ENCODE results near the gene ICOSLG.
"Not testable (repeated sequence)": the region's sequence is repeated elsewhere in the genome, so short reads cannot be mapped to it uniquely, and the experiment has no call there.

ICOSLG gene, protein sequence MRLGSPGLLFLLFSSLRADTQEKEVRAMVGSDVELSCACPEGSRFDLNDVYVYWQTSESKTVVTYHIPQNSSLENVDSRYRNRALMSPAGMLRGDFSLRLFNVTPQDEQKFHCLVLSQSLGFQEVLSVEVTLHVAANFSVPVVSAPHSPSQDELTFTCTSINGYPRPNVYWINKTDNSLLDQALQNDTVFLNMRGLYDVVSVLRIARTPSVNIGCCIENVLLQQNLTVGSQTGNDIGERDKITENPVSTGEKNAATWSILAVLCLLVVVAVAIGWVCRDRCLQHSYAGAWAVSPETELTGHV

DNA sequence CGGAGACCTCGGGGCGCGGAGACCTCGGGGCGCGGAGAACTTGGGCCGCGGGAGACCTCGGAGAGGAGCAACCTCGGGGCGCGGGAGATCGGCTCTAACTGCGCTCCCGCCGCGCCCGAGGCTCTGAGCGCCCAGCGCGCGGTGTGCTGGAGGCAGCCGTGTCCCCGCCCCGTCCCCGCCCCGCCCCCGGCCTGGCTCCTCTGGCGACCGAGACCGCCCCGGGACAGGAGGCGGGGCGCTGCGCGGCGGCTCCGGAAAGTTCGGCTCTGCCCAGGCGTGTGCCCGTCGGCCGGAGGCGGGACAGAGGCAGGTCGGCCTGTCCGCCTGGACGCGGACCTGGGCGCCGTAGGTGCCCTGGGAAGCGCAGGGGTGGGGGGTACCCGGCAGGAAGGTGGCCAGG is at the start of gene ICOSLG:
ICOSLG (minus strand) TSS at position 102 of the 400 bp plus-strand sequence. CDS start 126 bp downstream, outside the sequence.
- DNase-seq (ENCODE audit: low read depth), result not testable (repeated sequence)

GRCh38 chr21:44289381-44290010 is 48.8 kb upstream of the ICOSLG start:
- no peak for DNase-seq (ENCODE audit: low read depth)

- DNase-seq (ENCODE audit: low read depth), result no peak
Observed at GRCh38 chr21:44288251-44289110, 47.7 kb upstream of the ICOSLG start.

- DNase-seq (ENCODE audit: low read depth), result no peak
Observed at GRCh38 chr21:44286716-44287632, 46.2 kb upstream of the ICOSLG start.

DNA sequence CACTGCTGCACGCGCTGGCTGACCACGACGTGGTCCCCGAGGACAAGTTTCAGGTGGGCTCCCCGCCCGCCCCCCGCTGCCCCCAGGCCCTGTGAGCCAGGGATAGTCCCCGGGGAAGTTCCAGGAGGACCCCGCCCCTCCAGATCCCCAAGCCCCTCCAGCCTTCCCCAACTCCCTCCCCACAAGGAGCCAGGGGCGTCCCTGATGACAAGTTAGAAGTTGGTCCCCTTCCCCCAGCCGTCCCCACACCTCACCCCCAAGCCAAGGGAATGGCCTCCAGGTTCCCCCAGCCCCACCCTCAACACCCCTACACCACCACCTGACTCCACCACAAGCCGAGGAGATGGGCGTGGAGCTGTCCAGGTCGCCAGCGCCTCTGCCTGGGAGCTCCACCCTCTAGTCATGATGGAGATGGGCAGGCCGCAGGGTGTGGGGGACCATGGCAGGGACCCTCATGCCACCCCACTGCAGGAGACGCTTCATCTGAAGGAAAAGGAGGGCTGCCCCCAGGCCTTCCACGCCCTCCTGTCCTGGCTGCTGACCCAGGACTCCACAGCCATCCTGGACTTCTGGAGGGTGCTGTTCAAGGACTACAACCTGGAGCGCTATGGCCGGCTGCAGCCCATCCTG is 45.5 kb upstream of the ICOSLG start:
- DNase-seq (ENCODE audit: low read depth), result no peak

DNA sequence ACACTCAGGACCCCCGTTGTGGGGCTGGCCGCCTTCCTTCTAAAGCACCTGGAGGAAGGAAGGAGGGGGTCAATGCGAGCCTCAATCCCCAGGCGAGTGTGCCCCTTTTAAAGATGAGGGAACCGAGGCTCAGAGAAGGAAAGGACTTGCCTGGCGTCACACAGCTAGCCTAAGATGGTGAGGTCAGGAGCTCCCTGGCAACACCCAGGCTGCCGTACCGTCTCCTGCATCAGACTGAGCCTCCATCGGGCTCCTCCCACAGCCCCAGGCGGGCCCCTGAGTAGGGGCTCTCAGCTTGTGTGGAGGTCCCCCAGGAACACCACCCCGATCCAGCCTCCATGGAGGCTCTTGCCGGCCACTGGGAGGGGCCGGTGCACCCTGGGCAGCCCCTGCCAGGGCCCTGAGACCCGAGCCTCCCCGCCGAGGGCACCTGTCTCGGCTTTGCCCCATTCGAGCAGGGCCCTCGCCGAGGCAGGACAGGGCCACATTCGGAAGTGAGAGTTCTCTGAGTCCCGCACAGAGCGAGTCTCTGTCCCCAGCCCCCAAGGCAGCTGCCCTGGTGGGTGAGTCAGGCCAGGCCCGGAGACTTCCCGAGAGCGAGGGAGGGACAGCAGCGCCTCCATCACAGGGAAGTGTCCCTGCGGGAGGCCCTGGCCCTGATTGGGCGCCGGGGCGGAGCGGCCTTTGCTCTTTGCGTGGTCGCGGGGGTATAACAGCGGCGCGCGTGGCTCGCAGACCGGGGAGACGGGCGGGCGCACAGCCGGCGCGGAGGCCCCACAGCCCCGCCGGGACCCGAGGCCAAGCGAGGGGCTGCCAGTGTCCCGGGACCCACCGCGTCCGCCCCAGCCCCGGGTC is 44.6 kb upstream of the ICOSLG start, which contains the start of gene AIRE:
AIRE (plus strand) TSS at position 739 of the 855 bp plus-strand sequence. CDS start 131 bp downstream, outside the sequence.
- DNase-seq (ENCODE audit: low read depth), result no peak

DNA sequence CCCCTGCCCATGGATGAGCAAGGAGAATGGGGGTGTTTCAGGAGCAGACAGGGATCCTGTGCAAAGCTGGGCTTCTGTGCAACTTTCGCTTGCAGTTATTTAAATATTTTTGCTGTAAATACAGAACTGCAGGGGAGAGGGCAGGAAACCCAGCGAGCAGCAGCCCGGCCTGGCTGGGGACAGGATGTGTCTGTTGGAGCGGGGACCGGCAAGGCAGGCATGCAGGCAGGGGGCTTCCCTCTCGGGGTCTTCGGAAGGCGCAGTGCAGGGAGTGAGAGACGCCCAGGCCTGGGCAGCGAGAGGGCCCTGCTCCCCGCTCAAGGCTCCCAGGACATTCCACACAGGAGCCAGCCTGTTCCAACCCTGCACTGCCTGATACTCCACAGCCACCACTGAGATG is 43.2 kb upstream of the ICOSLG start:
- no peak for DNase-seq (ENCODE audit: low read depth)

DNA sequence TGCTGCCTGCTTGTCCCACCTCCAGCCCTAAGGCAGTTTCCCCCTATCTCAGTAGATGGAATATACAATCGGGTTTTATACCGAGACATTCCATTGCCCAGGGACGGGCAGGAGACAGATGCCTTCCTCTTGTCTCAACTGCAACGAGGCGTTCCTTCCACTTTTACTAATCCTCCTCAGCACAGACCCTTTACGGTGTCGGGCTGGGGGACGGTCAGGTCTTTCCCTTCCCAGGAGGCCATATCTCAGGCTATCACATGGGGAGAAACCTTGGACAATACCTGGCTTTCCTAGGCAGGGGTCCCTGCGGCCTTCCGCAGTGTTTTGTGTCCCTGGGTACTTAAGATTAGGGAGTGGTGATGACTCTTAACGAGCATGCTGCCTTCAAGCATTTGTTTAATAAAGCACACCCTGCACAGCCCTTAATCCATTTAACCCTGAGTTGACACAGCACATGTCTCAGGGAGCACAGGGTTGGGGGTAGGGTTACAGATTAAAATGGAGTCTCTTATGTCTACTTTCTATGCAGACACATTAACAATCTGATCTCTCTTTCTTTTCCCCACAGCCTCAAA is 42.6 kb upstream of the ICOSLG start:
- DNase-seq (ENCODE audit: low read depth), result not testable (repeated sequence)

- DNase-seq (ENCODE audit: low read depth), result no peak
Observed at GRCh38 chr21:44282370-44282769, 41.6 kb upstream of the ICOSLG start.

DNA sequence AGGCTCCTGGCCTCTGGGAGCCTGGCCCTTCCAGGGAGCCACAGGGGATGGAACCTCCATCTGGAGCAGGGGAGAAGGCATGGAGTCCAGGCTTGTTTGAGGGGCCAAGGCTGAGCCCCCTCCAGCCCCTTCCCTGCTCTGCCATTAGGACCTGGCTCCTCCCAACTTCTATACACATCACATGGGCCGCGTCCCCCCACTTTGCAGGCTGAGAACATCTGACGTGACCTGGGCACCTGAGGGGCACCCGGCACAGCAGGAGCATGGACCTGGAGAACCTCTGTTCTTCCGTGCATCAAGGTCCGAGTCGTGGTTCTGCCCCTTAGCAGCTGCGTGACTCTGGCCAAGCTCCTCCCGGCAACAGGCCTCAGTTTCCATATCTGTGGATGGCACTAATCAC is 41.1 kb upstream of the ICOSLG start:
- DNase-seq (ENCODE audit: low read depth), result no peak

DNA sequence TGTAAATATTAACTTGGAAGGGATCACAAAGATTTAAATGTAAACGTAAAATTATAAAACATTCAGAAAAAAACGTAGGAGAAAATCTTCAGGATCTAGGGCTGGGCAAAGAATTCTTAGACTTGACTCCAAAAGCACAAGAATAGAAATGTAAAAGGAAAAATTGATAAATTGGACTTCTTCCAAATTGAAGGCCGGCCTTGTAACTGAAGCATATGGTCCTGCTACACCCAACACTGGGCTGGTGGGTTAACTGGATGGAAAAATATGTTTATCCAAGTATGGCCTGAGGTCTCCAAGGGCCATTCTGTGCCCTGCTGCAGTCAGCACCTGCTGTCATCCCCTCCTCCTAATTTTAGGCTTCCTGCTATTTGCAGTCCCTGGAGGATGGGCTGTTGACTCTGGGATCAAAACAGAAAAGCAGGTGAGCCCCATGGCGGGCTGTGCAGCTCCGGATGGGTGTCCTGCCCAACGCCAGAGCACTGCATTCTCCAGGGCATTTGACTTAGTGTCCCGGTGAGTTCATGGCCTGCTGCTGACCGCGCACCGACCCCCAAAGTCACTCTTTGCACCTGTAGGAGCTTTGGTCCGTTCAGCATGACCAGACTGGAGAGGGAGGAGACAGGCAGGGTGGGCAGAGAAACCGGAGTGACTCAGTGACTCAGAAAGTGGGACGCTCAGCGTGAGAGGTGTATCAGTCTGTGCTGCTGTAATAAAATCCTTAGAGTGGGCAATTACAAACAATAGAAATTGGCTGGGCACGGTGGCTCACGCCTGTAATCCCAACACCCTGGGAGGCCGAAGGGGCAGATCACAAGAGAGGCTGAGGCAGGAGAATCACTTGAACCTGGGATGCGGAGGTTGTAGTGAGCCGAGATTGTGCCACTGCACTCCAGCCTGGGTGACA is 38.9 kb upstream of the ICOSLG start:
- no peak for DNase-seq (ENCODE audit: low read depth)

DNA sequence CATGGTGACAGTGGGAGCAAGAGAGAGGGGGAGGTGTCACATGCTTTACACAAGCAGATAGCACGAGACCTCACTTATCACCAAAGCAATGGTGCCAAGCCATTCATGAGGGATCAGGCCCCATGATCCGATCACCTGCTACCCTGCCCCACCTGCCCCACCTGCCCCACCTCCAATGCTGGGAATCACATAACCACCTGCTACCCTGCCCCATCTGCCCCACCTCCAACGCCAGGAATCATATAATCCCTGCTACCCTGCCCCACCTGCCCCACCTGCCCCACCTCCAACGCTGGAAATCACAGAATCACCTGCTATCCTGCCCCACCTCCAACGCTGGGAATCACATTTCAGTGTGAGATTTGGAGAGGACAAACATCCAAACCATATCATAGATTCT is 34.3 kb upstream of the ICOSLG start:
- DNase-seq (ENCODE audit: low read depth), result no peak

DNA sequence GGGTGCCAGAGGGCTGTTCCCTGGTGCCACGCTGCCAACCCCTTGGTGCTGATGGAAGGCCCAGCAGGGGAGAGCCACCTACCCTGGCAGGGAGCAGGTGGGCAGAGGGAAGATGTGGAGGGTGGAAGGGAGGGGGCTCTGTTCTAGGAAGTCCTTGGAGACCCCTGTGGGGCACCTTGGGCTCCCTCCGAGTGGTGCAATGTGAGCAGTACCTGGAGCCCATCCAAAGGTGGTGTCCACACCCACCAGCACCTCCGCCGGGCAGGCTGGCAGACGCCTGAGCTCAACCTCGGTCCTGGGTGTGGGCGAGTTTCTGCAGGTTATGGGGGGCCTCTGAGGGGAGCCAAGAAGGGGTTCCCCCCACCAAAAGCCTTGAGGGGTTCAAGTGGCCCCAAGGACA is 32.3 kb upstream of the ICOSLG start:
- DNase-seq (ENCODE audit: low read depth), result no peak

DNA sequence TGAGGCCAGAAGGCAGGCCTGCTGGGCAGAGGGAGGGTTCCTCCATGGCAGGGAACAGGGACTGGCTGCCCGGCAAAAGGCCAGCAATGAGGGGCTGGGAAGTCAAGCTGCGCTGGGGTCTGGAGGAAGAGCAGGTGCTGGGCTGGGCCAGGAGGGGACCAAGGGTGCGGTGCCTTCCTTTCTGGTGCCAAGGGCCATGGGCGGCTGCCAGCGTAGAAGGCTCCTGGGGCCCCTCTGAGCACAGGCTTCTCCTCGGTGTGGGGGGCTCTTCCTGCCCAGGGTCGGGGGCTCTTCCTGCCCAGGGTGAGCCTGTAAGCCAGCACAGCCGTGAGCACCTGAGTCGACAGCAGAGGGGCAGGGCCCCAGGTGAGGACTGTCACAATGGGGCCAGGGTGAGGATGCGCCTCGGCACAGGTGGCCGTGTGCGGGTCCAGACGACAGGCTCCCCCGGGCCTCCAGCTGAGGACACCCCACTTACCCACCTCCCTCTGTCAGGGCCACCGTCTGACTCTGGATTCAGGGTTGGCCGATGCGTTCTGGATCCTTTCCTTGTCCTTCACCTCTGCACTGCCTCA is 31.6 kb upstream of the ICOSLG start:
- no peak for DNase-seq (ENCODE audit: low read depth)

- no peak for DNase-seq (ENCODE audit: low read depth)
Observed at GRCh38 chr21:44271558-44272283, 31.0 kb upstream of the ICOSLG start.

- no peak for DNase-seq (ENCODE audit: low read depth)
Observed at GRCh38 chr21:44269090-44269489, 28.3 kb upstream of the ICOSLG start.

DNA sequence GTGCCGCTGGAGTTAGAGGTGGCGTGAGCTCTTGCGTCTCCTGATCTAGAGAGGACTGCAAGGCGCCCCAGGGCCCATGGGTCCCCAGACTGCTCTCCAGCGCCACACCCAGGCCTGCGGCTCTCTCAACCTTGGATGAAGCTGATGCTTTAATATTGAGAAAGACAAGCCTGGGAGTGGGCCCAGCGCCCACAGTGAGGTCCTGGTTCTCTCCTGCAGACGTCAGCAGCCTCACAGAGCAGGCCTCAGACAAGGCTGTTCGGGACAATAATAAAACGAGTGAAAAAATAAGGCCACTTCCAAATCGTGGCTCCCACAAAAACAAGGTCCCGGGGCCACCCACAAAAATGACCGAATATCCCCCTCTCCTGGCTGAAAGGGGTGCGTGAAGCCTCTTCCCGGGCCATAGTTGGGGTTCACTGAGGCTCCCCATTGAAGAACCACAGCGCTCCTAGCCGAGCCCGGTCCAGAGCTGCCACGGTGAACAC is 27.0 kb upstream of the ICOSLG start:
- DNase-seq (ENCODE audit: low read depth), result no peak

Measured in activated gamma-delta T cell treated with anti-CD3 and anti-CD28 coated beads, Interleukin-2, amount 50 U/mL, for 16 hours (primary cell).